ENCODE measurements around the gene CHN2.
A peak's percentile ranks its signal among the peaks of the same experiment; 100 is the strongest.

The CHN2 gene

GRCh38 chr7:29370531-29371314 is 176.1 kb downstream of the CHN2 start:
- no peak for DNase-seq

- DNase-seq: no peak
Observed at GRCh38 chr7:29371472-29371871, 176.9 kb downstream of the CHN2 start.

- DNase-seq: no peak
Observed at GRCh38 chr7:29372351-29373090, 177.9 kb downstream of the CHN2 start.

GRCh38 chr7:29375641-29376562 is 181.3 kb downstream of the CHN2 start:
- DNase-seq: no peak

GRCh38 chr7:29377718-29378117 is 183.1 kb downstream of the CHN2 start:
- no peak for DNase-seq

GRCh38 chr7:29379551-29379950 is 185.0 kb downstream of the CHN2 start:
- no peak for DNase-seq

- no peak for DNase-seq
Observed at GRCh38 chr7:29381206-29382094, 186.9 kb downstream of the CHN2 start.

GRCh38 chr7:29384277-29384676 is 189.7 kb downstream of the CHN2 start:
- DNase-seq: no peak

- no peak for DNase-seq
Observed at GRCh38 chr7:29385214-29385814, 190.7 kb downstream of the CHN2 start.

- no peak for DNase-seq
Observed at GRCh38 chr7:29386196-29386765, 191.7 kb downstream of the CHN2 start.

- DNase-seq: no peak
Observed at GRCh38 chr7:29391262-29391661, 196.7 kb downstream of the CHN2 start.

- DNase-seq: no peak
Observed at GRCh38 chr7:29394321-29394720, 199.7 kb downstream of the CHN2 start.

GRCh38 chr7:29396563-29396962 is 202.0 kb downstream of the CHN2 start:
- no peak for DNase-seq

GRCh38 chr7:29397398-29397797 is 202.8 kb downstream of the CHN2 start:
- no peak for DNase-seq

GRCh38 chr7:29398011-29398410 is 203.4 kb downstream of the CHN2 start:
- DNase-seq: no peak

GRCh38 chr7:29400437-29400836 is 205.9 kb downstream of the CHN2 start:
- no peak for DNase-seq

GRCh38 chr7:29401769-29402168 is 207.2 kb downstream of the CHN2 start:
- DNase-seq: no peak

GRCh38 chr7:29405891-29406290 is 211.3 kb downstream of the CHN2 start:
- no peak for DNase-seq

GRCh38 chr7:29406366-29406765 is 211.8 kb downstream of the CHN2 start:
- no peak for DNase-seq

GRCh38 chr7:29408841-29409243 is 214.3 kb downstream of the CHN2 start:
- peak in 2 of 4 experiments; percentile 6 to 20 for DNase-seq

GRCh38 chr7:29410996-29411395 is 216.4 kb downstream of the CHN2 start:
- no peak for DNase-seq

All from activated CD4-positive, CD25-positive, alpha-beta regulatory T cell (primary cell).